Measurements from ENCODE around the gene PIK3C2B. TPM values are rescaled to one million over a fixed set of nuclear protein-coding genes. Genes with fewer than 3 reads are reported as not detected.

PIK3C2B gene
- total RNA-seq, 1 donor from 2014 or later = 29.3 TPM

Other genes starting within 250 kb of the PIK3C2B start
- 0.51 and 3.5 TPM in 2 replicates for gene PLEKHA6, start 134.9 kb downstream of the PIK3C2B start, total RNA-seq
- 28.2 and 37.0 TPM in 2 replicates for gene PPP1R15B, start 83.0 kb downstream of the PIK3C2B start, total RNA-seq
- 19.3 and 30.8 TPM in 2 replicates for gene MDM4, start 21.6 kb upstream of the PIK3C2B start, total RNA-seq
- 0.05 and 0.17 TPM in 2 replicates for gene LRRN2, start 190.9 kb upstream of the PIK3C2B start, total RNA-seq